ENCODE results near the gene USP49. TPM values are rescaled to one million over a fixed set of nuclear protein-coding genes. Genes with fewer than 3 reads are reported as not detected.

Gene USP49
- total RNA-seq, 2 experiments from 2014 or later: 9.0 to 17.8 TPM

- no peak overlapping the region for H2AFZ ChIP-seq (ENCODE audit: low read length)
- ChIA-PET CTCF (ENCODE audit: unreplicated experiment) (no interaction called here), POLR2A (interaction anchor here (0.9 to 1.4 kb wide), 3 partner anchors 17 to 149 kb away, joined by 3 to 5 read pairs (median 4); no protein-coding TSS in a partner anchor)
- H3K9me3 ChIP-seq (ENCODE audit: low read length): no peaks in the 10 kb centered on the region
- H3K36me3 ChIP-seq (ENCODE audit: insufficient read depth, low read length): peaks cover 13% of the 10 kb centered on the region
- DNase-seq (ENCODE audit: low spot score): no peak
- peak overlapping the region; percentile 88 for H3K4me3 ChIP-seq (ENCODE audit: low read depth, low read length, poor library complexity, severe bottlenecking)
- TF ChIP-seq, protein P1, sequence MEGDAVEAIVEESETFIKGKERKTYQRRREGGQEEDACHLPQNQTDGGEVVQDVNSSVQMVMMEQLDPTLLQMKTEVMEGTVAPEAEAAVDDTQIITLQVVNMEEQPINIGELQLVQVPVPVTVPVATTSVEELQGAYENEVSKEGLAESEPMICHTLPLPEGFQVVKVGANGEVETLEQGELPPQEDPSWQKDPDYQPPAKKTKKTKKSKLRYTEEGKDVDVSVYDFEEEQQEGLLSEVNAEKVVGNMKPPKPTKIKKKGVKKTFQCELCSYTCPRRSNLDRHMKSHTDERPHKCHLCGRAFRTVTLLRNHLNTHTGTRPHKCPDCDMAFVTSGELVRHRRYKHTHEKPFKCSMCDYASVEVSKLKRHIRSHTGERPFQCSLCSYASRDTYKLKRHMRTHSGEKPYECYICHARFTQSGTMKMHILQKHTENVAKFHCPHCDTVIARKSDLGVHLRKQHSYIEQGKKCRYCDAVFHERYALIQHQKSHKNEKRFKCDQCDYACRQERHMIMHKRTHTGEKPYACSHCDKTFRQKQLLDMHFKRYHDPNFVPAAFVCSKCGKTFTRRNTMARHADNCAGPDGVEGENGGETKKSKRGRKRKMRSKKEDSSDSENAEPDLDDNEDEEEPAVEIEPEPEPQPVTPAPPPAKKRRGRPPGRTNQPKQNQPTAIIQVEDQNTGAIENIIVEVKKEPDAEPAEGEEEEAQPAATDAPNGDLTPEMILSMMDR (conservative IDR thresholded peaks at IDR 0.05; ENCODE audit: low read length): no peak
- TF ChIP-seq EZH2phosphoT487 (IDR thresholded peaks at IDR 0.05; ENCODE audit: borderline replicate concordance, low read depth, low read length): no peak
- H3K9me2 ChIP-seq (ENCODE audit: insufficient read depth, low read length): no peaks in the 10 kb centered on the region
- intact Hi-C loops (cut with micrococcal nuclease; ENCODE audit: unreplicated experiment): no loop called here
- no TSS peak for BruUV-seq (replicated peaks)
- no peaks in the 10 kb centered on the region for H4K20me1 ChIP-seq (ENCODE audit: insufficient read depth, low read length)
- peaks cover 23% of the 10 kb centered on the region; the same call in 1 of the 2 replicates for H3K79me2 ChIP-seq (ENCODE audit: insufficient read depth, low read depth, low read length)
- H3K27ac ChIP-seq (ENCODE audit: low read depth, low read length, poor library complexity, severe bottlenecking): no peak overlapping the region
- peaks cover 29% of the 10 kb centered on the region for H3K4me1 ChIP-seq (ENCODE audit: insufficient read depth, low read length, poor library complexity, severe bottlenecking)
- H3K4me2 ChIP-seq (ENCODE audit: low read length): peak overlapping the region; percentile 79
These were observed 2.1 kb downstream of the USP49 start for GRCh38 chr6:41892921-41893564.

DNA sequence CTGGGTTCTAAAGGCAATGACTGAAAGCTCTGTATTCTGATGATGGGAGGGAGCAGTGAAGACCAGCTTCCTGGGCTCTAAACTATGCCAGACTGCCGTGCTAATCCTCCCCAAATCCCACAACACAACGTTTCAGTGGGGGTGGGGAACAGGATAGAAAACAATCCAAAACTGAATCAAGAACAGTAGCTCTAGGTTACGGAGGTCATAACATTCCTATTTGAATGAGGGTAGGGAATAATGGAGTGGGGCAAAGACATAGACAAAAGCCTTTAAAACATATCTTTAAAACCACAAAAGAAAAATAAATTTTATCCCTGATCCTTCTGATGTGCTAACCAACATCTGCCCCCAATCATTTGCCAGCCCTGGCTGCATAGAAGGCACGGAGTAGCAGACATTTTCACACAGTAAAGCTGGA, 7.8 kb downstream of the USP49 start:
- no peak for DNase-seq (ENCODE audit: low spot score)
- Histone ChIP-seq H3K36me3 (ENCODE audit: insufficient read depth, low read length) (peaks cover 13% of the 10 kb centered on the region), H2AFZ (ENCODE audit: low read length) (no peak overlapping the region), H4K20me1 (ENCODE audit: insufficient read depth, low read length) (no peaks in the 10 kb centered on the region), H3K79me2 (ENCODE audit: insufficient read depth, low read depth, low read length) (peaks cover 15% of the 10 kb centered on the region; the same call in 1 of the 2 replicates), H3K4me2 (ENCODE audit: low read length) (no peak overlapping the region), H3K9me3 (ENCODE audit: low read length) (no peaks in the 10 kb centered on the region), H3K9me2 (ENCODE audit: insufficient read depth, low read length) (no peaks in the 10 kb centered on the region), H3K27ac (ENCODE audit: low read depth, low read length, poor library complexity, severe bottlenecking) (no peak overlapping the region), H3K4me3 (ENCODE audit: low read depth, low read length, poor library complexity, severe bottlenecking) (no peak overlapping the region), H3K4me1 (ENCODE audit: insufficient read depth, low read length, poor library complexity, severe bottlenecking) (no peaks in the 10 kb centered on the region)
- intact Hi-C loops (cut with micrococcal nuclease; ENCODE audit: unreplicated experiment): no loop called here
- no TSS peak for BruUV-seq (replicated peaks)
- POLR2A ChIA-PET: interaction anchor here (0.7 to 1.5 kb wide), 4 partner anchors 9 to 103 kb away, joined by 3 to 5 read pairs (median 4); no protein-coding TSS in a partner anchor
- CTCF ChIA-PET (ENCODE audit: unreplicated experiment): no interaction called here
- TF ChIP-seq EZH2phosphoT487 (IDR thresholded peaks at IDR 0.05; ENCODE audit: borderline replicate concordance, low read depth, low read length): no peak
- TF ChIP-seq, protein P1 (conservative IDR thresholded peaks at IDR 0.05; ENCODE audit: low read length): no peak

- H3K27ac ChIP-seq (ENCODE audit: low read depth, low read length, poor library complexity, severe bottlenecking): no peak overlapping the region
- H3K4me1 ChIP-seq (ENCODE audit: insufficient read depth, low read length, poor library complexity, severe bottlenecking): no peaks in the 10 kb centered on the region
- no peak for DNase-seq (ENCODE audit: low spot score)
- CTCF ChIA-PET (ENCODE audit: unreplicated experiment): no interaction called here
- no peak for TF ChIP-seq EZH2phosphoT487 (IDR thresholded peaks at IDR 0.05; ENCODE audit: borderline replicate concordance, low read depth, low read length)
- TF ChIP-seq, protein P1 (conservative IDR thresholded peaks at IDR 0.05; ENCODE audit: low read length): no peak
- peaks cover 13% of the 10 kb centered on the region for H3K36me3 ChIP-seq (ENCODE audit: insufficient read depth, low read length)
- H4K20me1 ChIP-seq (ENCODE audit: insufficient read depth, low read length): no peaks in the 10 kb centered on the region
- no peaks in the 10 kb centered on the region for H3K9me3 ChIP-seq (ENCODE audit: low read length)
- no peak overlapping the region for H2AFZ ChIP-seq (ENCODE audit: low read length)
- no peaks in the 10 kb centered on the region for H3K9me2 ChIP-seq (ENCODE audit: insufficient read depth, low read length)
- BruUV-seq (replicated peaks): no TSS peak
- intact Hi-C loops (cut with micrococcal nuclease; ENCODE audit: unreplicated experiment): no loop called here
- H3K79me2 ChIP-seq (ENCODE audit: insufficient read depth, low read depth, low read length): 0 out of 2 replicates have a peak, but pooled peaks cover 2% of the 10 kb centered on the region
- POLR2A ChIA-PET: no interaction called here
- H3K4me2 ChIP-seq (ENCODE audit: low read length): no peak overlapping the region
- H3K4me3 ChIP-seq (ENCODE audit: low read depth, low read length, poor library complexity, severe bottlenecking): no peak overlapping the region
These were observed 9.2 kb downstream of the USP49 start for GRCh38 chr6:41885930-41886329.

All from OCI-LY7 (cell line).